ENCODE data around the gene NOXO1.
"Not testable (repeated sequence)": the region's sequence is repeated elsewhere in the genome, so short reads cannot be mapped to it uniquely, and the experiment has no call there.

NOXO1 gene

GRCh38 chr16:2019921-2020831, 38.9 kb upstream of the NOXO1 start:
- TF ChIP-seq CTCF (IDR thresholded peaks at IDR 0.05; ENCODE audit: insufficient read depth, missing control alignments) = no peak
- FAIRE-seq (no peak), DNase-seq (ENCODE audit: insufficient read length, low spot score) (no peak)

GRCh38 chr16:2019518-2019920, 38.2 kb upstream of the NOXO1 start, which contains the start of gene NPW:
Gene NPW (plus strand): TSS chr16:2019785.
- DNase-seq (ENCODE audit: insufficient read length, low spot score) (peak; percentile 73), FAIRE-seq (no peak)
- no peak for TF ChIP-seq CTCF (IDR thresholded peaks at IDR 0.05; ENCODE audit: insufficient read depth, missing control alignments)

GRCh38 chr16:2016407-2016922, 35.2 kb upstream of the NOXO1 start:
- DNase-seq (ENCODE audit: insufficient read length, low spot score) (no peak), FAIRE-seq (no peak)
- peak; percentile 23 for TF ChIP-seq CTCF (IDR thresholded peaks at IDR 0.05; ENCODE audit: insufficient read depth, missing control alignments)

- FAIRE-seq (no peak), DNase-seq (ENCODE audit: insufficient read length, low spot score) (no peak)
- TF ChIP-seq CTCF (IDR thresholded peaks at IDR 0.05; ENCODE audit: insufficient read depth, missing control alignments) = no peak
Measured at GRCh38 chr16:2015947-2016208, 34.6 kb upstream of the NOXO1 start.

- FAIRE-seq = no peak
- DNase-seq (ENCODE audit: insufficient read length, low spot score) = no peak
- no peak for TF ChIP-seq CTCF (IDR thresholded peaks at IDR 0.05; ENCODE audit: insufficient read depth, missing control alignments)
Measured at GRCh38 chr16:2015117-2015946, 34.1 kb upstream of the NOXO1 start.

GRCh38 chr16:2013527-2013926, 32.3 kb upstream of the NOXO1 start:
- TF ChIP-seq CTCF (IDR thresholded peaks at IDR 0.05; ENCODE audit: insufficient read depth, missing control alignments) = no peak
- no peak for FAIRE-seq
- DNase-seq (ENCODE audit: insufficient read length, low spot score) = no peak

GRCh38 chr16:2011726-2012125, 30.5 kb upstream of the NOXO1 start:
- DNase-seq (ENCODE audit: insufficient read length, low spot score); FAIRE-seq: not testable (repeated sequence)

All from D721Med (cell line).